Measurements from ENCODE around the gene PHF21B. TPM values are rescaled to one million over a fixed set of nuclear protein-coding genes. Genes with fewer than 3 reads are reported as not detected.
"Not testable (repeated sequence)": the region's sequence is repeated elsewhere in the genome, so short reads cannot be mapped to it uniquely, and the experiment has no call there.

Gene PHF21B
- total and polyA plus RNA-seq, 7 donors: 0.13 to 0.66 (median 0.28) TPM; not detected in 4

DNA sequence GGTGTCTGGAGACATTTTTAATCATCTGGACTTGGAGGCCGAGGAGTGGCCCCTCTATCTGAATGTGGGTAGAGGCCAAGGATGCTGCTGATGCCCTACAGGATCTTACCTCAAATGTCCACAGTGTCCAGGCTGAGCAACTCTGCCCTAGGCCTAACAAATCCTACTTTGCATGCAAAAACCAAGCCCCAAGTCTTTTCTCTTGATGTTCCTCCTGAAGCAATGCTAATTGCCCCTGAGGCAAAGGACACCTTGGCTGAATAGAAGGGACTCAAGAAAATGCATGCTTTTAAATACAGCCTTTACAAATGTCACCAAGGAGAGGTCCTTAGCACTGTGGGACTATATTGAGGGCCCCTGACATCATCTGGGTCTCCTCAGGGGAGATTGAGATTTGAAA, 43.8 kb upstream of the PHF21B start:
- H3K27me3 ChIP-seq: peaks cover 0 to 46% (median 6%) of the 10 kb centered on the region in 3 donors
- no peak for TF ChIP-seq CTCF (IDR thresholded peaks at IDR 0.05)
- TF ChIP-seq POLR2A (IDR thresholded peaks at IDR 0.05): no peak
- no peak for TF ChIP-seq POLR2AphosphoS5 (IDR thresholded peaks at IDR 0.05)
- no peak for TF ChIP-seq EP300 (IDR thresholded peaks at IDR 0.05)
- no peaks in the 10 kb centered on the region for H3K36me3 ChIP-seq
- H3K4me3 ChIP-seq: no peak overlapping the region
- no peak for DNase-seq
- intact Hi-C loops (cut with DNase I): no loop called here
- H3K27ac ChIP-seq: no peak overlapping the region
- WGBS, 2 donors: 68 to 76% methylated on average over 1 of the region's 1 CpG
- no peaks in the 10 kb centered on the region for H3K4me1 ChIP-seq
- no peaks in the 10 kb centered on the region for H3K9me3 ChIP-seq

GRCh38 chr22:45053094-45053493, 43.3 kb upstream of the PHF21B start:
- H3K9me3 ChIP-seq: no peaks in the 10 kb centered on the region
- no peak for DNase-seq
- H3K4me3 ChIP-seq: no peak overlapping the region
- peaks cover 0 to 50% (median 6%) of the 10 kb centered on the region in 3 donors for H3K27me3 ChIP-seq
- no peak for TF ChIP-seq EP300 (IDR thresholded peaks at IDR 0.05)
- TF ChIP-seq POLR2AphosphoS5 (IDR thresholded peaks at IDR 0.05): no peak
- no peak for TF ChIP-seq CTCF (IDR thresholded peaks at IDR 0.05)
- no peak for TF ChIP-seq POLR2A (IDR thresholded peaks at IDR 0.05)
- intact Hi-C loops (cut with DNase I): no loop called here
- 60 to 73% methylated on average over 1 of the region's 1 CpG for WGBS, 2 donors
- no peak overlapping the region for H3K27ac ChIP-seq
- H3K36me3 ChIP-seq: no peaks in the 10 kb centered on the region
- H3K4me1 ChIP-seq: no peaks in the 10 kb centered on the region

DNA sequence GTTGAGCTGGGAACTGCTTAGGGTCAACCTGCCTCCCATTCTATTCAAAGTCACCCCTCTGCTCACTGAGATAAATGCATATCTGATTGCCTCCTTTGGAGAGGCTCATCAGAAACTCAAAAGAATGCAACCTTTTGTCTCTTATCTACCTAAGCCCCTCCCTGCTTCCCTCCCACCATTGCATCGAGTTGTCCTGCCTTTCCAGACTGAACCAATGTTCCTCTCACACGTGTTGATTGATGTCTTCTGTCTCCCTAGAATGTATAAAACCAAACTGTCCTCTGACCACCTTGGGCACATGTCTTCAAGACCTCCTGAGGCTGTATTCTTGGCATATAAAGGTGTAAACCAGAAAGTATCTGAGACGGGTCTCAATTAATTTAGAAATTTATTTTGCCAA, 42.9 kb upstream of the PHF21B start:
- DNase-seq; H3K4me3 ChIP-seq; H3K36me3 ChIP-seq; H3K4me1 ChIP-seq; H3K27ac ChIP-seq; H3K9me3 ChIP-seq; intact Hi-C loops (cut with DNase I): not testable (repeated sequence)
- H3K27me3 ChIP-seq: peaks cover 0 to 55% (median 6%) of the 10 kb centered on the region in 3 donors
- 28 to 38% methylated on average over 3 of the region's 3 CpGs for WGBS, 2 donors

- Histone ChIP-seq H3K4me3 (no peak overlapping the region), H3K36me3 (no peaks in the 10 kb centered on the region), H3K9me3 (peaks cover 0 to 3% (median 0%) of the 10 kb centered on the region in 4 donors), H3K27me3 (peaks cover 0 to 62% (median 6%) of the 10 kb centered on the region in 3 donors), H3K27ac (no peak overlapping the region), H3K4me1 (no peaks in the 10 kb centered on the region)
- TF ChIP-seq POLR2AphosphoS5 (IDR thresholded peaks at IDR 0.05) (no peak), CTCF (IDR thresholded peaks at IDR 0.05) (no peak), POLR2A (IDR thresholded peaks at IDR 0.05) (no peak), EP300 (IDR thresholded peaks at IDR 0.05) (no peak)
- DNase-seq: no peak
- intact Hi-C loops (cut with DNase I): no loop called here
- WGBS, 2 donors: 87% methylated on average over 10 of the region's 10 CpGs
Observed at GRCh38 chr22:45051946-45052345, 42.1 kb upstream of the PHF21B start.

DNA sequence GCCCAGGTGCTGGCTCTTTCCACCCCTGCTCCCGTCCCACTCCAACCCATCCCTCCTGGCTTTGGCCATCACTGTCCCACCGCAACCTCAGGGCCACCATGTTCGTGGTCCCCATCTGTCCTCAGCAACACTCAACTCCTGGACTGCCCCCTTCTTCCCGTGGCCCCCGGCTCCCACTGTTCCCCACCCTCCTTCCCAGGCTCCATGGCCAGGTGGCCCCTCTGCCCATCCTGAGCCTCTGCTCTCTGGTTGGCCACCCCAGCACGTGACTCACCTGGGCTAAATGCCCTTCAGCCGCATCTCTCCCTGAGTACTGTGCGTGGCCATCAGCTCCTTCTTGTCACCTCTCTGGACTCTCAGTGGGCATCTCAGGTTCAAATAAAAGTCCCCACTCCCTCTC, 41.6 kb upstream of the PHF21B start:
- peaks cover 0 to 62% (median 6%) of the 10 kb centered on the region in 3 donors for H3K27me3 ChIP-seq
- no peaks in the 10 kb centered on the region for H3K4me1 ChIP-seq
- H3K27ac ChIP-seq: no peak overlapping the region
- DNase-seq: no peak
- WGBS, 2 donors: 81 to 82% methylated on average over 8 of the region's 8 CpGs
- TF ChIP-seq EP300 (IDR thresholded peaks at IDR 0.05): no peak
- no peak for TF ChIP-seq CTCF (IDR thresholded peaks at IDR 0.05)
- no peak for TF ChIP-seq POLR2AphosphoS5 (IDR thresholded peaks at IDR 0.05)
- no peak for TF ChIP-seq POLR2A (IDR thresholded peaks at IDR 0.05)
- intact Hi-C loops (cut with DNase I): no loop called here
- H3K9me3 ChIP-seq: peaks cover 0 to 3% (median 0%) of the 10 kb centered on the region in 4 donors
- H3K4me3 ChIP-seq: no peak overlapping the region
- no peaks in the 10 kb centered on the region for H3K36me3 ChIP-seq

Measured in sigmoid colon (tissue), 7 donors.